GM18505 (cell line): ENCODE data around the gene NAA38.
"Not testable (repeated sequence)": the region's sequence is repeated elsewhere in the genome, so short reads cannot be mapped to it uniquely, and the experiment has no call there.

Source experiments
- ATAC-seq: cut with Tn5 transposase; IDR thresholded peaks from one replicate; pipeline ENCODE4 v1.9.1; 2021; ENCODE audit not compliant: unreplicated experiment
- POLR2A ChIP-seq: IDR thresholded peaks from 4 replicates; pipeline ENCODE4 v1.6.1; 2011; ENCODE audit warnings: borderline replicate concordance; ENCODE audit not compliant: insufficient read depth, insufficient read length; ENCODE audit errors: extremely low read depth

The NAA38 gene

DNA sequence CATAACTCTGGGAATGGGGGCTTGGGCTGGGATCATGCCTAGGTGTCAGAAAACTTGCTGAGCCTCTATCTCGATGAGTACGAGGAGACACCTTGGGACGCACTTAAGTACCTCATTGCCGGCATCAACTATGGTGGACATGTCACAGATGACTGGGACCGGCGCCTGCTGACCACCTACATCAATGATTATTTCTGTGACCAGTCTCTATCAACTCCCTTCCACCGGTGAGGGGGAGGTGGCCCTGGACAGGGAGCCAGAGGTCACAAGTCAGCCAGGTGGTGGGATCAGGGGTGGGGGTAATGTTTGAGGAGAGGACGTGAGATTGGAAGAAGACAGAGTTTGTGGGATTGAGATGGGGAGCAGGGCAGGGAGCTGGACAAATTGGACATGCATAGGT is 26.7 kb downstream of the NAA38 start:
- ATAC-seq: no peak
- TF ChIP-seq POLR2A: no peak

DNA sequence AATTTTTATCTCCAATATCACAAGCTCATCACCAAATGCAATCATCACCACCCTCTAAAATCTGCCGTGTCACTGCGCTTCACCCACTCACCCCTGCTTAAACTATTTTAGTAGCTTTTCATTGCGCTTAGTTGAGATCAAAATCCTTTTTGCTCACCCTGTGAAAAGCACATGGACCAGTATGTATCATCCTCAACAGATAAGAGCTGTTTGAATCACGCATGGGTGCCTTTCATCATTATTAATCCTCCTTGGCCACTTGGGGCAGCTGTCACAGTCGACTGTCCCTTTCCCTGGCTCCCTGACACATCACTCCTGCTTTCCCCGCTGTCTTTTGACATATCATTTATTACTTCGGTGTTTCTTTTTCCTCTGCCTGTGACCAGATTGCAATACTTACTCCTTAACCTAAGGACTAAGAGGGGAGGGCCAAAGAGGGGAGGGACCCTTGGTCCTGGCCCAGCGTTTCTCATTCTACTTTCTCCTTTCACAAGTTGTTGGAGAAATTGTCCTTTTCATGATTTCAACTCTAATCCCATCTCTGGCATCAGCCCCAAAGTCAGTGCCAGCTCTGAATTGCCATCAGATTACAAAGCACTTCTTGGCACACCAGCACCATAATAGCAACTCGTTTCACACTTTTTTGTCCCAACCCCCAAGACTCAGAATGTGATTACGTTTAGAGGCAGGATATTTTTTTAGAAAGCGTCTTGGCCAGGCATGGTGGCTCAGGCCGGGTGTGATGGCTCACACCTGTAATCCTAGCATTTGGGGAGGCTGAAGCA is 32.0 kb downstream of the NAA38 start:
- ATAC-seq: no peak

DNA sequence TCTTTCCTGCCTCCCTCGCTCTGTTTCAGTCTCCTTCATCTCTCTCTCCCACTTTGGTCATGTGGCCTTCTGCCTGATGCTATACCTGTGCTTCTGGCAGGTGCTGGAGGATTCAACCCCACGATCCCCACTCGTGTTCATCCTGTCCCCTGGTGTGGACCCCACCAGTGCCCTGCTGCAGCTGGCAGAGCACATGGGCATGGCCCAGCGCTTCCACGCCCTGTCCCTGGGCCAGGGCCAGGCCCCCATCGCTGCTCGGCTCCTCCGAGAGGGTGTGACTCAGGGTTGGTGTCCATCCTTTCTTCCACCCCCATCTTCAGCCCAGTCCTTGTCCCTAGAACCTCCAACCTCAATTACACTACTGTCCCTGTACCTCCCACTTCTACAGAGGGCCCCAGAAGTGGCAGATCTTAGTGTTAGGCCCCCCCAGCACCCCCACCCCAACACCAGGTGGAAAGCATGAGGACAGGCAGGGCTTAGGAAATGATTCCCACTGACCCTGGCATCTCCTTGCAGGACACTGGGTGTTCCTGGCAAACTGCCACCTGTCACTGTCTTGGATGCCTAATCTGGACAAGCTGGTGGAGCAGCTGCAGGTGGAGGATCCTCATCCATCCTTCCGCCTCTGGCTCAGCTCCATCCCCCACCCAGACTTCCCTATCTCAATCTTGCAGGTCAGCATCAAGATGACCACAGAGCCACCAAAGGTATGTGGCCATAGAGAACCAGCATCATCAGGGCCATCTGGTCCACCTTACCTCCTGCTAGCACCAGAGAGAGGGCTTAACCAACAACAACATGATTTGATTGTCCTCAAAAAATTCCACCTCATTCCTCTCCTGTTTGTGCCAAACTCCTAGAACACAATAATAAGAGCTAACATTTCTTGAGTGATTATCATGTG is 33.1 kb downstream of the NAA38 start:
- TF ChIP-seq POLR2A: no peak
- no peak for ATAC-seq

More for the DNA sequence above, 32.0 kb downstream of the NAA38 start:
- TF ChIP-seq POLR2A: no peak

DNA sequence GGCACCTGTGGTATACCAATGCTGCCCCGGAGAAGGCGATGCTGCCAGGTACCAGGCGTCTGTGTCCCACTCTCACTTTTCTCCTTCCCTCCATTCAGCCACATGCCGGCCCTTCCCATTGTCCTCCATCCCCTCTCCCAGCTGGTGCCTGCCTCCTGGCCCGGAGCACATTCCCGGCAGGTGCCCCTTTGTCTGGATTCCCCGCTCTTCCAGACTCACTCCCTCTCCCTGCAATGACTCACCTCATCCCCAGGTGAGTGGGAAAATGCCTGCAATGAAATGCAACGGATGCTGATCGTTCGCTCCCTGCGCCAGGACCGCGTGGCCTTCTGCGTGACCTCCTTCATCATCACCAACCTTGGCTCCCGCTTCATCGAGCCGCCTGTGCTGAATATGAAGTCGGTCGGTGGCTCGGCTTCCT is 33.8 kb downstream of the NAA38 start:
- TF ChIP-seq POLR2A: no peak

DNA sequence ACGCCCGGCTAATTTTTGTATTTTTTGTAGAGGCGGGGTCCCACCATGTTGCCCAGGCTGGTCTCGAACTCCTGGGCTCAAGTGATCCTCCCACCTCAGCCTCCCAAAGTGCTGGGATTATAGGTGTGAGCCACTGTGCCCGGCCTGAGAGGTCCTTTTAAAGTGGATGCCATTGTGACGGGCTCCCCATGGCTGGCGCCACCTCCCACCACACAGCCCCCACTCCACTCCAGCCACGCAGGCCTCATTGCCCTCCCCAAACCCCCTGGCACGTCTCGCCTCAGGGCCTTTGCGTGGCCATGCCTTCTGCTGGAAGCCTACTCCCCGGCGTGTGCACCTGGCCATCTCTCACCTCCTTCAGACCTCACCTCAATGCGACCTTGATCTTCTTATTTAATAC is 35.2 kb downstream of the NAA38 start:
- no peak for ATAC-seq
- no peak for TF ChIP-seq POLR2A

More for the DNA sequence above, 33.8 kb downstream of the NAA38 start:
- no peak for ATAC-seq

DNA sequence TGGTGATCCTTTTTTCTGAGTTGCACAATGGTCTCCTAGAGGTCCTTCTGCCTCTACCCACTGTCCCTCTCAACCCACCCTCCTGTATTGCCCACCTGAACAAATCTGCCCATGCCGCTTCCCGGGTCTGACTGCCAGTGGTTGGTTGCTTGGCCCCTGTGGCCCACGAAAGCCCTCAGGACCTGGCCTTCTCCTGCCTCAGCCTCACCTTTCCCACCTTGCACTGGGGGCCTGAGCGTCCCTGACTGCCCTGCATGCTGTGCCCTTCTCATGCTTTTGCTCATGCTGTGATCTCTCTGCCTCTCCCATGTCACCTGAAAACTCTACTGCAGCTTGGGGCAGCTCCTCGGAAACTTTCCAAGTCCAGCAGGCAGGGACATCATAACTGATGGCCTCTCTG is 37.1 kb downstream of the NAA38 start:
- ATAC-seq: no peak
- TF ChIP-seq POLR2A: no peak

DNA sequence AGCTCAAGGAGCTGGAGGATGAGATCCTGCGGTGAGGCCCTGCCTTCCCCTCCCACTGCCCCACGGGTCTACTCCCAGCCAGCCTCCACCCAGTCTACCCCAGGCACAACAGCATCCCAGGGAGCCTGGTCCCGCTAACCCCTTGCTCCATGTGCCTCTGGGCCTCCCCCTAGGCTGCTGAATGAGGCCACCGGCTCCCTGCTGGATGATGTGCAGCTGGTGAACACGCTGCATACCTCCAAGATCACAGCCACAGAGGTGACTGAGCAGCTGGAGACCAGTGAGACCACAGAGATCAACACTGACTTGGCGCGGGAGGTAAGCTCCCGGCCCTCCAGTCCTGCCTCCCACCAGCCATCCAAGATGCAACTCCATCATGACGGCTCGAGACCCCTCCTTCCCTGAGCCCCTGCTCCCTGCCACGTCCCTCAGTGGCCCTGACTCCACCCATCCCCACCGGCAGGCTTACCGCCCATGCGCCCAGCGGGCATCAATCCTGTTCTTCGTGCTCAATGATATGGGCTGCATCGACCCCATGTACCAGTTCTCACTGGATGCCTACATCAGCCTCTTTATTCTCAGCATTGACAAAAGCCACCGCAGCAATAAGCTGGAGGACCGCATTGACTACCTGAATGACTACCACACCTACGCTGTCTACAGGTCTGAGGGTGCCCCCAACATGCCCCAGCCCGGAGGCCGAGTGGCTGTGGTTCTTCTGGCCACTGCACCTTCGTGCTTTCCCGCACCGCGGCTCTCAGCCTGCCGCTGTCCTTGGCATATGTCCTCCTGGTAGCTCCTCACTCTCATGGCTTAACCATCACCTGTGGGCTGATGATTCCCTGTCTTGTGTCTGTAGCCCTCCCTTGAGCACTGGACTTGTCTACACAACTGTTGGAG is 38.4 kb downstream of the NAA38 start:
- ATAC-seq: no peak
- TF ChIP-seq POLR2A: no peak

DNA sequence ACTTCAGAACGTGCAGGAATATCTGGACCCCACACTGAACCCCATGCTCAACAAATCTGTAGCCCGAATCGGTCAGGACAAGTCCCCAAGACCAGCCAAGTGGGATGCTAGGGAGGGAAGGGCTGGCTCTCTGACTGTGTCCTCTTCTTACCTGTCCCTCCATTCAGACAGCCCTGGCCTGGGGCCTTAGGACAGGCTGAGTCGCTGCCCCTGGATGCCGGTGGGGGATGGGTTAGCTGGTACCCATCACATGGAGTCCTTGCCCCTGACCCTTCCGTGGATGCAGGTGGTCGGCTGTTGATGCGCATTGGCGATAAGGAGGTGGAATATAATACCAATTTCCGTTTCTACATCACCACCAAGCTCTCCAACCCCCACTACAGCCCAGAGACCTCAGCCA is 39.3 kb downstream of the NAA38 start:
- TF ChIP-seq POLR2A: no peak
- ATAC-seq: no peak

DNA sequence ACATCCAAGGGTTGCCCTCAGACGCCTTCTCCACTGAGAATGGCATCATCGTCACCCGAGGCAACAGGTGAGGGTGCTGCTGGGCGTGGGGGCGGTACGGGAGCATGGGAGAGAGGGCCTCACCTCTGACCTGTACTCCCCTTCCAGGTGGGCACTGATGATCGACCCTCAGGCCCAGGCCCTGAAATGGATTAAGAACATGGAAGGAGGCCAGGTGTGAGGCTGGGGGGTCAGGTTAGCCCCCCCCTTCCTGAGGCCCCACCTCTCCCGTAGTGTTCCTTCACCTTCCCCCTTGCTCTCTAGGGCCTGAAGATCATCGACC is 39.8 kb downstream of the NAA38 start:
- TF ChIP-seq POLR2A: no peak
- ATAC-seq: no peak

DNA sequence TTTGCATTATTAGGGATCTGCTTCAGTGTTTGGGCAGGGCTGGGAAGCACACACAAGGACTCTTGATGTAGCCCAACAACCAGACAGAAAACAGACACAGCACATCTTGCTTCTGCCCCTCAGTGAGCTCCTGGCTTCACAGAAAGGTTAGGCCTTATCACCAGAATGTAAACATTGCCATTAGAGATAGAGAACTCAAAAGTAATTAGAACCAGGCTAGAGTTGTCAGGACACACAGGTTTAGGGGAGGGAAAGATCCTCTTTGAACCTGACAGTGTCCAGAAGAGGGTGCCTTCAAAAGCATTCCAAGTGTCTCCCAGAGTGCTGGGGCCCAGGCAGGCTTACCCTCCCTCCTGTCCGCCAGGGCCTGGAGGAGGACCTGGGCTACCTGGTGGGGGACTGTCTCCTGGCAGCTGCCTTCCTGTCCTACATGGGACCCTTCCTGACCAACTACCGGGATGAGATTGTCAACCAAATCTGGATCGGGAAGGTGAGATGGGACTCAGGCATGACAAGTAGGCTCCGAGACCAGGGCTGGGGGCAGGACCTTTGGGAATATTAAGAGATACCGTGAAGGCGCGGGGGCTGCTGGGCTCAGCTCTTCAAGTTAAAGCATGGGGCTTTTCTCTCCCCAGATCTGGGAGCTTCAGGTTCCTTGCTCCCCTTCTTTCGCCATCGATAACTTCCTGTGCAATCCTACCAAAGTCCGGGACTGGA is 40.3 kb downstream of the NAA38 start:
- TF ChIP-seq POLR2A: no peak
- no peak for ATAC-seq

DNA sequence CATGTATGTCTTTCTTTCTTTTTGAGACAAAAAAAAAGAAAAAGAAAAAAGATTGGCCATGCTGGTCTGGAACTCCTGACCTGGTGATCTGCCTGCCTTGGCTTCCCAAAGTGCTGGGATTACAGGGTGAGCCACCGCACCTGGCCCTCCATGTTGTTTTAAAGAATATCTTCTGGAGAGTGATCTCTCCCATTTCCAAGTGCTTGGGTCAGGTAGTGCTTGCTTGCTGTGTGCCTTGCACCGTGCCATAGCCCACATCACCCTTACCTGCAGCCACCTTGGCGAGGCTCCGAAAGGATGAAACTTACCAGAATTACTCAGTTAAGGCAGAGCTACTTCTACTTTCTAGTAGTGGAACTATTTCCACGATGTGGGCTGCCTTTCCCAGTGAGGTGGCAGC is 42.4 kb downstream of the NAA38 start:
- no peak for ATAC-seq
- no peak for TF ChIP-seq POLR2A

DNA sequence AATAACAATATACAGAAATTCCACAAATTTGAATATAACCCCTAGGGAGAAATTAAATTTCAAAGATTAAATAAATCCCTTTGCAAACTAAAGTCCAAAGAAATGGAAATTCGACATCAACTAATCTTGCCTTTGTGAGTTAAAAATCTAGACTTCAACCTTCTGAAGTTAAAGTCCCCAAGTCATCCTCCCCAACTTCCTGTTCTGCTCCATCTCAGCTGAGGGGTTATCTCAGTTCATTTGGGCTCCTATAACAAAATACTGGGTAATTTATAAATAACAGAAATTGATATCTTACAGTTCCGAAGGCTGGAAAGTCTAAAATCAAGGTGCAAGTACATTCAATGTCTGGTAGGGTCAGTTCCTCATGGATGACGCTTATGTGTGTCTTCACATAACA is 46.1 kb downstream of the NAA38 start:
- no peak for TF ChIP-seq POLR2A
- ATAC-seq: no peak

DNA sequence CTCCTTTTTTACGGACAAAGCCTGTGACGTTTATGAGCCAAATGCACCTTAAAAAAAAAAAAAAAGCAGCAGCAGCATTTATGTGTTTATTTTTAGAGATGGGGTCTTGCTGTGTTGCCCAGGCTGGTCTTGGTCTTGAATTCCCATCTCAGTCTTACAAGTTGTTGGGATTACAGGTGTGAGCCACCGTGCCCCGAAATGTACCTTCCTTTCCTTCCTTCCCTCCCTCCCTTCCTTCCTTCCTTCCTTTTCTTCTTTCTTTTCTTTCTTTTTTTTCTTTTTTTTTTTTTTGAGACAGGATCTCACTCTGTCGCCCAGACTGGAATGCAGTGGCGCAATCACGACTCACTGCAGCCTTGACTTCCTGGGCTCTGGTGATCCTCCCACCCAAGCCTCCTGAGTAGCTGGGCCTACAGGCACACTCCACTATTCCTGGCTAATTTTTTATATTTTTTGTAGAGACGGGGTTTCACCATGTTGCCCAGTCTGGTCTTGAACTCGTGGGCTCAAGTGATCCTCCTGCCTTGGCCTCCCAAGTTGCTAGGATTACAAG is 47.5 kb downstream of the NAA38 start:
- ATAC-seq: not testable (repeated sequence)
